Astrocyte of the spinal cord (primary cell): ENCODE measurements around the gene DSCAML1.
A peak's percentile ranks its signal among the peaks of the same experiment; 100 is the strongest.

Source experiments
- DNase-seq: peaks from one replicate; pipeline ENCODE4 v3.0.0; 2011; ENCODE audit warnings: low read depth, low spot score
- H3K4me3 ChIP-seq: 2 replicates; pipeline ENCODE4 v1.5.1; 2011; ENCODE audit warnings: low read depth, mild to moderate bottlenecking, low read length, moderate library complexity
- CTCF ChIP-seq: IDR thresholded peaks from 2 replicates; pipeline ENCODE4 v1.5.1; 2012; ENCODE audit warnings: low read depth, mild to moderate bottlenecking, low read length, inconsistent platforms
- in situ Hi-C: cut with HindIII; loops from 2 replicates; pipeline ENCODE4 v1.10.0; 2017; ENCODE audit warnings: low sequenced_read_pairs

The DSCAML1 gene

DNA sequence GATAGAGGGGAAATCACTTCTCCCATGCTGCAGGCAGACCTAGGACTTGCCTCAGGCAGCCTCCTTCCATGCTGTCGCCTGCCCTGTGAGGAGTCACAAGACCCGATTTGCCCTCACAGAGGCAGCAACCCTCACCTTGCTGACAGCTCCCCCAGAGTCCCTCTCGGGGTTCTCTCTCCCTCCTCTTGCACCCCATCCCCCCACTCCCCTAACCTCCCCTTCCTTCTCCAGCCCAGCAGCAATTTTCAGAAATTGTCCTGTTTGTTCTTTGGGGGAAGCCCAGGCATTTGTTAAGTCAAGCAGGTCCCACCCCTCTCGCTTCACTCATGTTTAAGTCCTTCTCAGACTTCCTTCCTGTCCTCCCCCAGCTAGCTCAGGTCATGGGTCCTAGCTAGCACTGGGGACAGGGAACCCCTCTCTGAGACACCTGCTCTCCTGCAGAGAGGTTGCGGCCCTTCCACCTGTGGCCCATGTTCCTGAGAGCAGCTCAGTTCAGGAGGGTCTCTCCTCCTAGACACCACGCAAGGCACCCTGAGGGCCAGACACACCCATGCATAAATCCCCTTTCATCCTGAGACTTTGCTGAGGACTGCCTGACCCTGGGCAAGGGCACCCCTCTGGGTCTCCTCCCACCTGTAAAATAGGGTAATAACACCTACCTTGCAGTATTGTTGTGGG lies 33.8 kb upstream of the DSCAML1 start:
- no peak overlapping the region for H3K4me3 ChIP-seq
- in situ Hi-C loops: no loop called here
- TF ChIP-seq CTCF: no peak
- no peak for DNase-seq

- in situ Hi-C loops: no loop called here
- H3K4me3 ChIP-seq: no peak overlapping the region
- no peak for DNase-seq
- TF ChIP-seq CTCF: no peak
These were observed 33.1 kb upstream of the DSCAML1 start for GRCh38 chr11:117830072-117830471.

DNA sequence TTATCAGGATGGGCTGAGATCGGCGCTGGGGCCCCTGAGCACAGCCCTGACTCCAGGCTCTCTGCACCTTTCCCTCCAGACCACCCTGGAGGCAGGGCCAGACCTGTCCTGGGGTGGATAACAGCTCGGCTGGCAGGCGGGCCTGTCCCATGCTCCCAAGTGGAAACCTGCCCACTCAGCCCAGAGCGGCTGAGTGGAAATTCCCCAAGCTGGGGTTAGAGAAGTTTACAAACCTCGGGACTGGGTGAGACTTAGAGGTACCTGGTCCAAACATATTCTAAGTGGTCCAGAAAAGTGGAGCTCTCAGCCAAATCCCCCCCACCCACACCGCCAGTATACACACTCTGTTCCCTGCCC lies 32.3 kb upstream of the DSCAML1 start:
- no peak for DNase-seq
- no peak overlapping the region for H3K4me3 ChIP-seq
- no peak for TF ChIP-seq CTCF
- in situ Hi-C loops: no loop called here

- H3K4me3 ChIP-seq: no peak overlapping the region
- in situ Hi-C loops: no loop called here
- no peak for TF ChIP-seq CTCF
These were observed 31.8 kb upstream of the DSCAML1 start for GRCh38 chr11:117828611-117829368.

GRCh38 chr11:117827521-117828511 lies 30.8 kb upstream of the DSCAML1 start:
- TF ChIP-seq CTCF: no peak

More at GRCh38 chr11:117828611-117829368, 31.8 kb upstream of the DSCAML1 start:
- DNase-seq: peak; percentile 84

GRCh38 chr11:117826832-117827231 lies 29.8 kb upstream of the DSCAML1 start:
- DNase-seq: no peak
- no peak for TF ChIP-seq CTCF
- in situ Hi-C loops: no loop called here

More at GRCh38 chr11:117827521-117828511, 30.8 kb upstream of the DSCAML1 start:
- no peak for DNase-seq
- in situ Hi-C loops: no loop called here
- no peak overlapping the region for H3K4me3 ChIP-seq

More at GRCh38 chr11:117826832-117827231, 29.8 kb upstream of the DSCAML1 start:
- H3K4me3 ChIP-seq: no peak overlapping the region
